Stomach (tissue), 9 donors: Measurements from ENCODE around the gene SGIP1. TPM values are rescaled to one million over a fixed set of nuclear protein-coding genes. Genes with fewer than 3 reads are reported as not detected.
"Not testable (repeated sequence)": the region's sequence is repeated elsewhere in the genome, so short reads cannot be mapped to it uniquely, and the experiment has no call there.

Source experiments
- DNase-seq, 2 donors: peaks; one replicate each; pipeline versions ENCODE4 v3.0.0 to v3.0.0-alpha.2; 2013 to 2019
- H3K27ac ChIP-seq, 5 donors: fragments of 200-600 bp in 4 of 5; sonication (generic) in 4 of 5; one replicate each; pipeline ENCODE4 v1.5.1; 2013 to 2019; ENCODE audit warnings: mild to moderate bottlenecking in 1 of 5, moderate library complexity in 1 of 5
- H3K27me3 ChIP-seq, 3 donors: fragments of 200-600 bp; sonication (generic); one replicate each; pipeline ENCODE4 v1.5.1; 2017 to 2019; ENCODE audit warnings: mixed run types in 1 of 3
- H3K36me3 ChIP-seq, 4 donors: fragments of 200-600 bp; sonication (generic); 1 replicate in 3 of 4; 2 replicates in 1 of 4; pipeline ENCODE4 v1.5.1; 2016 to 2019
- H3K4me1 ChIP-seq, 4 donors: fragments of 200-600 bp; sonication (generic); one replicate each; pipeline ENCODE4 v1.5.1; 2016 to 2019
- H3K4me3 ChIP-seq, 4 donors: fragments of 200-600 bp; sonication (generic) in 3 of 4; one replicate each; pipeline ENCODE4 v1.5.1; 2016 to 2019; ENCODE audit warnings: mild to moderate bottlenecking in 1 of 4
- H3K9me3 ChIP-seq, 4 donors: fragments of 200-600 bp; sonication (generic); one replicate each; pipeline ENCODE4 v1.5.1; 2016 to 2019
- EP300 ChIP-seq: sonication (generic); formaldehyde crosslinking; IDR thresholded peaks from one replicate; pipeline ENCODE4 v1.6.1; 2017; ENCODE audit warnings: antibody characterized with exemption
- POLR2A ChIP-seq, 4 donors: fragments of 450-650 bp; IDR thresholded peaks; one replicate each; pipeline ENCODE4 v1.6.1; 2016; ENCODE audit warnings: antibody characterized with exemption in 4 of 4, control low read depth in 2 of 4, mild to moderate bottlenecking in 1 of 4, moderate library complexity in 1 of 4
- POLR2AphosphoS5 ChIP-seq, 3 donors: sonication (generic); formaldehyde crosslinking; IDR thresholded peaks; one replicate each; pipeline ENCODE4 v1.6.1; 2016; ENCODE audit warnings: antibody characterized with exemption in 3 of 3
- WGBS, 5 donors: extraction: QIAGEN DNeasy Blood & Tissue Kit in 3 of 5; methylation state at CpG; one replicate each; pipeline versions ENCODE4 v1.1.5 to v1.1.7; 2013 to 2018; 5-methylcytosine and 5-hydroxymethylcytosine counted together
- intact Hi-C: fragments of 100-400 bp; cut with DNase I; formaldehyde crosslinking; loops from one replicate; pipeline ENCODE4 v1.15.1; 2023; ENCODE audit warnings: low total_unique reads
- polyA plus RNA-seq, 3 donors: library from polyadenylated mRNA; stranded (reverse); fragments of 200-250 nt; gene quantifications; one replicate each; pipeline ENCODE4 v1.2.3, GENCODE V29; 2013
- total RNA-seq, 5 donors: library from RNA; depleted of rRNA; stranded (reverse); fragments of >200 nt; gene quantifications; one replicate each; pipeline versions ENCODE4 v1.1.0 to v1.2.3, GENCODE V29; 2014 to 2016
- TF ChIP-seq, protein P1 (sequence below), 7 experiments: fragments of 450-650 bp in 4 of 7; fragments of 200-600 bp in 3 of 7; sonication (generic) in 3 of 7; IDR thresholded peaks; one replicate each; pipeline ENCODE4 v1.5.1; 2016 to 2019; ENCODE audit warnings: antibody characterized with exemption in 7 of 7, control low read depth in 2 of 7, mild to moderate bottlenecking in 1 of 7
- donor health status: healthy with polysubstance abuse.
- donor health status: Bipolar disorder and iron deficiency.
- donor health status: healthy.

SGIP1 gene
- total and polyA plus RNA-seq, 8 donors: 1.2 to 44.9 (median 3.0) TPM; not detected in 1

DNA sequence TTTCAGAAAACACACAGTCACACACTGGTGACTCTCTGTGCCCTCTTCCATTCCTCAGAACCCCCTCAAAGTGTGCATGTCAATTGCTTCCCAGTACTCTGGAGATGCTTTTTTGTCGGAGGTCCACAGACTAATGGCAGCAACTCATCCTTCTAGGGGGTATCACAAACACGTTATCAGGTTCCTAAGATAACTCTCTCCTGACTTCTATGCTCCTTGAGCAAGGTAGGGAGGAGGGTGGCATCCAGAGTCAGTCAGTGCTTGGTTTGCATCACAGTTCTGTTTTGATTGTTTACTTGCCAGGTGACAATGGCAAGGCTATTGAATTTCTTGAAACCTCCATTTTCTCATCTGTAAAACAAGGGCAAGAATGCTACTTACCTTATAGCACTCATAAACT is 178.9 kb downstream of the SGIP1 start:
- 51 to 62% (median 53%) methylated on average over 2 of the region's 2 CpGs for WGBS, 5 donors
- TF ChIP-seq POLR2A (IDR thresholded peaks at IDR 0.05): no peak
- TF ChIP-seq, protein P1, sequence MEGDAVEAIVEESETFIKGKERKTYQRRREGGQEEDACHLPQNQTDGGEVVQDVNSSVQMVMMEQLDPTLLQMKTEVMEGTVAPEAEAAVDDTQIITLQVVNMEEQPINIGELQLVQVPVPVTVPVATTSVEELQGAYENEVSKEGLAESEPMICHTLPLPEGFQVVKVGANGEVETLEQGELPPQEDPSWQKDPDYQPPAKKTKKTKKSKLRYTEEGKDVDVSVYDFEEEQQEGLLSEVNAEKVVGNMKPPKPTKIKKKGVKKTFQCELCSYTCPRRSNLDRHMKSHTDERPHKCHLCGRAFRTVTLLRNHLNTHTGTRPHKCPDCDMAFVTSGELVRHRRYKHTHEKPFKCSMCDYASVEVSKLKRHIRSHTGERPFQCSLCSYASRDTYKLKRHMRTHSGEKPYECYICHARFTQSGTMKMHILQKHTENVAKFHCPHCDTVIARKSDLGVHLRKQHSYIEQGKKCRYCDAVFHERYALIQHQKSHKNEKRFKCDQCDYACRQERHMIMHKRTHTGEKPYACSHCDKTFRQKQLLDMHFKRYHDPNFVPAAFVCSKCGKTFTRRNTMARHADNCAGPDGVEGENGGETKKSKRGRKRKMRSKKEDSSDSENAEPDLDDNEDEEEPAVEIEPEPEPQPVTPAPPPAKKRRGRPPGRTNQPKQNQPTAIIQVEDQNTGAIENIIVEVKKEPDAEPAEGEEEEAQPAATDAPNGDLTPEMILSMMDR (IDR thresholded peaks at IDR 0.05): no peak
- no peak for TF ChIP-seq EP300
- no peak for TF ChIP-seq POLR2AphosphoS5 (IDR thresholded peaks at IDR 0.05)
- intact Hi-C loops: no loop called here
- Histone ChIP-seq H3K9me3 (no peaks in the 10 kb centered on the region), H3K4me1 (no peaks in the 10 kb centered on the region), H3K4me3 (no peak overlapping the region), H3K27ac (no peak overlapping the region), H3K27me3 (no peaks in the 10 kb centered on the region), H3K36me3 (no peaks in the 10 kb centered on the region)
- DNase-seq: no peak

DNA sequence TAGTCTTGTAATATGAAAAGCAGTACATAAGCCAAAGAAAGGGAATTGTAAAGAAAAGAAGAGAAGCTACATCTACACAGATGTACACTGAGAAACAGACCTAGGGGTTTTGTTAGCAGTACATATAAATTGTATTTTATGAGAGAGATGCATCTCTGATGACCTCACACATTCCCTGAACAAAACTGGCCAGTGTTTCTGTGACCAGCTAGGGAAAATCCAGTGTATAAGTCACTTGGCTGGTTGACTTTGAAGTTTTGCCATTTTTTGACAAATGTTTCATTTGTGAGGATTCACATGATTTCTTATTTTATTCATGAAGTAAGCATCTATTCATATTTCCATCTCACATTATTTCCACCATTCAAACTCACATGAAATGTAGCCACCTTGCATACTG is 190.0 kb downstream of the SGIP1 start:
- Histone ChIP-seq H3K4me3 (no peak overlapping the region), H3K9me3 (no peaks in the 10 kb centered on the region), H3K27me3 (no peaks in the 10 kb centered on the region), H3K4me1 (peaks cover 0 to 3% (median 0%) of the 10 kb centered on the region in 4 donors), H3K27ac (no peak overlapping the region), H3K36me3 (no peaks in the 10 kb centered on the region)
- intact Hi-C loops: loop anchor here (10.0 kb wide), 1 partner anchor 269 kb away; no protein-coding TSS in a partner anchor
- TF ChIP-seq EP300 (no peak), POLR2A (IDR thresholded peaks at IDR 0.05) (no peak), POLR2AphosphoS5 (IDR thresholded peaks at IDR 0.05) (no peak)
- TF ChIP-seq, protein P1 (IDR thresholded peaks at IDR 0.05): no peak
- DNase-seq: no peak

DNA sequence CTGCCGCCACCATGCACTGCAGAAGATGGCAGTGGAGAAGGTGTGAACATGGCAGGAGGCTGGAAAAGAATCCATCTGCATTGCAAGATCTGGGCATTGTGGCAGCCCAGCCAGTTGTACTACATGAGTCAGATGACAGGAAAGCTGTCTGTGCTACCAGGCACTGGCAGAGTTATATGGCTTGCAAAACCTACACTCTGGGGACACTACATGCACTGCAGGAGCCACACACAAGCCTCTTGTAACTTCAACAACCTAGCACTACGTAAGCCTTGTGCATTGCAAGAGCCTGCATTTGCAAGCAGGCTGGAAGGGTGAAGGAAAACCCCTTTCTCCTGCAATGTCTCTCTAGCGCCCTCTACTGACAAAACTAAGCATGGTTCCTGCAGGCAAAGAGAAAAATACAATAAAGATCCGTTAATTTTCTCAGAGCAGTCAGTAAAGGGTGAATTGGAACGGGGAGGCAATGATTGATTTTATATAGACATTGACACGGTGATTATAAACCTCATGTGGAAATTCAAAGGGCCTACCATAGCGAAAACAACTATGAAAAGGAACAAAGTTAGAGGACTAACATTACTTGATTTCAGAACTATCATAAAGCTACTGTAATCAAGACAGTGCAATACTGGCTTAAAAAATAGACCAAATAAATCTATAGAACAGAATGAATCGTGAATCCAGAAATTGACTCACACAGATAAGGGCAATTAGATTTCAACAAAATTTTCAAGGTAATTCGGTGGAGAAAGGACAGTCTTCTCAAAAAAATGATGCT is 192.1 kb downstream of the SGIP1 start:
- TF ChIP-seq POLR2AphosphoS5 (IDR thresholded peaks at IDR 0.05): no peak
- TF ChIP-seq, protein P1 (IDR thresholded peaks at IDR 0.05): peak in 5 of 7 experiments; percentile 51 to 92 (median 78)
- H3K4me1 ChIP-seq: peaks cover 0 to 3% (median 0%) of the 10 kb centered on the region in 4 donors
- no peak overlapping the region for H3K4me3 ChIP-seq
- H3K27me3 ChIP-seq: no peaks in the 10 kb centered on the region
- H3K36me3 ChIP-seq: no peaks in the 10 kb centered on the region
- no peak overlapping the region for H3K27ac ChIP-seq
- WGBS, 5 donors: 23 to 29% (median 23%) methylated on average over 9 of the region's 9 CpGs
- DNase-seq: peak; percentile 28 to 85
- intact Hi-C loops: loop anchor here (10.0 kb wide), 1 partner anchor 271 kb away; no protein-coding TSS in a partner anchor
- H3K9me3 ChIP-seq: no peaks in the 10 kb centered on the region

DNA sequence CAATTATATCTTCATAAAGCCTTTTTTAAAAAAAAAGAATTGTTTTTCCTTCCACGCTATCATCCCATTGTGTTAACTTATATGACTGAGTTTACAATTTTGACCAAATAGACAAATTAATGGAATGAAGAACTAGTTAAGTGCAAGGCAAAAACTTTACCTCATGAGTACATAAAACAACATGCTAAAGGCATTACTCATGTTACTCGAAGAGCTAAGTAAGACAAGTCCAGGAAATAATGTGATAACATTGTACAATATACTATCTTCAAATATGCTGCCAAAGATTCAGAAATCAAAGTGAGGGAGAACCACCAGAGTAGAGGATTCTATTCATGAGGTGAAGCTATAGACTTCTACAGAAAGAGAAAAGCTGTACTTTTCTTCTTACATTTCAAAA is 194.1 kb downstream of the SGIP1 start:
- H3K27ac ChIP-seq: no peak overlapping the region
- H3K4me3 ChIP-seq: no peak overlapping the region
- no peaks in the 10 kb centered on the region for H3K27me3 ChIP-seq
- no peak for DNase-seq
- H3K9me3 ChIP-seq: no peaks in the 10 kb centered on the region
- no peak for TF ChIP-seq POLR2A (IDR thresholded peaks at IDR 0.05)
- no peak for TF ChIP-seq POLR2AphosphoS5 (IDR thresholded peaks at IDR 0.05)
- TF ChIP-seq, protein P1 (IDR thresholded peaks at IDR 0.05): no peak
- no peak for TF ChIP-seq EP300
- H3K36me3 ChIP-seq: no peaks in the 10 kb centered on the region
- WGBS, 5 donors: 54 to 75% (median 62%) methylated on average over 2 of the region's 2 CpGs
- intact Hi-C loops: loop anchor here (10.0 kb wide), 1 partner anchor 273 kb away; no protein-coding TSS in a partner anchor
- H3K4me1 ChIP-seq: peaks cover 0 to 6% (median 0%) of the 10 kb centered on the region in 4 donors

DNA sequence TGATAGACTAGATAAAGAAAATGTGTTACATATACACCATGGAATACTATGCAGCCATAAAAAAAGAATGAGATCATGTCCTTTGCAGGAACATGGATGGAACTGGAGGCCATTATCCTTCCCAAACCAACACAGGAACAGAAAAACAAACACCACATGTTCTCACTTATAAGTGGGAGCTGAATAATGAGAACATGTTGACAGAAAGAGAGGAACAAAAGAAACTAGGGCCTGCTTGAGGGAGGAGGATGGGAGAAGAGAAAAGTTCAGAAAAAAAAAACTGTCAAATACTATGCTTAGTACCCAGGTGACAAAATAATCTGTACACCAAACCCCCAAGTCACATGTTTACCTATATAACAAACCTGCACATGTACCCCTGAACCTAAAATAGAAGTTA is 194.8 kb downstream of the SGIP1 start:
- not testable (repeated sequence) for DNase-seq, H3K27ac ChIP-seq, H3K9me3 ChIP-seq, H3K36me3 ChIP-seq, H3K27me3 ChIP-seq, H3K4me3 ChIP-seq
- peaks cover 0 to 13% (median 0%) of the 10 kb centered on the region in 4 donors for H3K4me1 ChIP-seq
- intact Hi-C loops: loop anchor here (10.0 kb wide), 1 partner anchor 274 kb away; no protein-coding TSS in a partner anchor
